Activated CD8-positive, alpha-beta memory T cell treated with anti-CD3 and anti-CD28 coated beads, Interleukin-2, amount 50 U/mL, for 1 hour (primary cell): ENCODE results near the gene LCMT1.
"Not testable (repeated sequence)": the region's sequence is repeated elsewhere in the genome, so short reads cannot be mapped to it uniquely, and the experiment has no call there.

Experiments
- DNase-seq: peaks from one replicate; pipeline ENCODE4 v3.0.0-alpha.2; 2020; ENCODE audit errors: extremely low read depth

LCMT1 gene

DNA sequence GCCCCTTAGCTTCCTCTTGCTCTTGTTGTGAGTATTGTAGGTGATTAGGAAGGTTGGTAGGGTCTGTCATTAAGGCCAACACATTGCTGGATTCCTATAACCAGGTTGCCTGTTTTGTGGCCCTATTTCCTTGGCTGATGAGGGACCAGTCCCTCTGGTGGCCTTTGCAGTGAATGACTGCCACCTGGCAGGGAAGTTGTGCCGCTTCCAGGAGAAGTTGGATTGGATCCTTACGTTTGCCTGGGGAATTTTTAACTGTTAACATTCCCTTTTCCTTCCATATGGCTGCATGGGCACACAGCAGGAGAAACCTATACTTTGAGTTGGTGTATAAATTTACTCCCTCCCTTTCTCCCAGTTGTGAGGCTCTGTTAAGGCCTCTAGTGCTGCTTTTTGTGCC is 32.4 kb downstream of the LCMT1 start:
- no peak for DNase-seq

DNA sequence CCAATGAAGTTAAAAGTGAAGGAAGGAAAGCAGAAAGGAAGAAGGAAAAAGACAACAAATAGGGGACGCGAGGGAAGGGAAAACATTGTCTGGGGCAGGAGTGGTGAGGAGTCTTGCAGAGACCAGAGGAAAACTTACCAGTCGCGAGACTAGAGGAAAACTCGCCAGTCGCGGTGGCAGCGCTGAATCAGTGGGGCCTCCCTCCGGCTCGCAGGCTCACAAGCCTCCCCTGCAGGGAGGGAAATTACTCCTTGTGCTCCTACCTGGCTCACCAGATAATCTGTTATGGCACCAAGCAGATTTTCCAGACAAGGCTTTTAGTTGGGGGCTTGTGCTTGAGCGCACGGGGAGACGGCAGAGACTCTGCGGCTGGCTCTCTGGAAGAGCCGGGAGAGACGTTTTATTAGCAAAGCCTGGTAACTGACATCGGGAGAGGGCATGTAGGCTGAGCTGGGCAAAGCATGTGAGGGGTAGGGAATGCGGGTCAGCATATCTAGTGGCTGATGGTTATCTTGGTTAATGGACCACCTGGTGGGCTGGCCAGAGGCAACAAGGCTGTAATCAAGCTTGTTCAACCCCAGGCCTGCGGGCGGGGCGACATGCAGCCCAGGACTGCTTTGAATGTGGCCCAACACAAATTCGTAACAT is 37.1 kb downstream of the LCMT1 start:
- no peak for DNase-seq

DNA sequence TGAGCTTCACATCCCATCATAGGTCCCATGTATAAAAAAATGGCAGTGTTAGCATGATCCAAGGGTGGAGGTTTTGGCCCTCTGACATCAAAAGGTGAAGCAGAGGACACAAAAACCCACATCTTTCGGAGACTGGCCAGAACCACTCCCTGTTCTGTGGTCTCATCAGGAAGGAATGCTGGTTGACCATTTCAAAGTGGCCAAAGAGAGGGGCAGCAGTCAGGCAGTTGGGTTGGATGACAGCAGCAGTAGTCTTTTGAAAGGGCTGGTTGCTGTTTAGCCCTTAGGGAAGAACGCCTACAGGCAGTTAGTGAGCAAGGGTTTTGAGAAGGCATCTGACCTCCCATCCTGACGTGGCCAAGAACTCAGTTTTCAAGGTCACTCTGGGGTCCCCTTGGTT is 40.5 kb downstream of the LCMT1 start:
- DNase-seq, result no peak

DNA sequence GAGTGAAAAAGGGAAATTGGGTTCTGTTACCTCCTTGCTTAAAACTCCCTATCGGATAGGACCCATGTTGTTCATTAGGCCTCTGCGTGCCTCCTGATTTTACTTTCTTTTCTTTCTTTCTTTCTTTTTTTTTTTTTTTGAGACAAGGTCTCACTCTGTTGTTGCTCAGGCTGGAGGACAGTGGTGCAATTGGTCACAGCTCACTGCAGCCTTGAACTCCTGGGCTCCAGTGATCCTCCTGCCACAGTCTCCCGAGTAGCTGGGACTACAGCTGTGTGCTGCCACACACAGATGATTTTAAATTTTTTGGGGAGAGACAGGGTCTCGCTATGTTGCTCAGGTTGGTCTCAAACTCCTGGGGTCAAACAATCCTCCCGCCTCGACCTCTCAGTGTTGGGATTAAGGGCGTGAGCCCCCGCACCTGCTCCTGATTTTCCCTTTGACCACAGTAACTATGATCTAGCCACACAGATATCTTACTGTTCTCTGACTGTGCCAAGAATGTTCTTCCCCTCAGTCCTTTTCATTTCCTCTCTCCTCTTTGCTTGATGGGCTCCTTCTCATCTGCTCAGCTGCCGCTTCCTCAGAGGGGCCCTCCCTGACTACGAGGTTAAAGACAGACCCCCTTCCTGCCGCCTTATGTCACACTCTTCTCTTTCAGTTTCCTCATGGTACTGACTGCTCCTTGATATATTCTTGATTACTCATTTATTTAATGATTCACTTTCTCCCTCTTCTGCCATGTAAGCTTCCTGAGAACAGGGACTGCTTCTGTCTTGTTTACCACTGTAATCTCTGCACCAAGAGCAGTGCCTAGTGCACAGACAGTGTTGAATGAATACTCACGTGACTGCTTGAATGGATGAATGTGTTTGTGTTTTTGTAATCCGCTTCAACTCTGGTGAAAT is 44.3 kb downstream of the LCMT1 start:
- DNase-seq, result no peak

DNA sequence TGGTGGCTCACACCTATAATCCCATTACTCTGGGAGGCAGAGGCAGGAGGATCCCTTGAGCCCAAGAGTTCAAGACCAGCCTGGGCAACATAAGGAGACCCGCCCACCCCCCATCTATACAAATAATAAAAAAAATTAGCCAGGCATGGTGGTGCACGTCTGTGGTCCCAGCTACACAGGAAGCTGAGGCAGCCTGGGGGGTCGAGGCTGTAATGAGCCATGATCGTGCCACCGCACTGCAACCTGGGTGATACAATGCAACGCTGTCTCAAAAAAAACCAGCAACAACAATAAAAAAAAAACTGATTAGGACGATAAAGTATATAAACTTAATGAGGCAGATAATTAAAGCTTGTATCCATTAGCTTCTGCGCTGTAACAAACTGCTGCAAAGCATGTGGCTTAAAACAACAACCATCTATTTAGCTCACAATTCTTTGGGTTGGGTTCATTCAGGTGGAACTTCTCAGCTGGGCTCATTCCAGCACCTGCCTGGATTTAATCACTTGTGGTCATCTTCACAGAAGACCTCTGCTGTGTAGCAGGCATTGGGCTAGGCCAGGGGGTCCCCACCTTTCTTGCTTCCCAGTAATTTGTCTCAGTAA is 45.8 kb downstream of the LCMT1 start:
- no peak for DNase-seq

DNA sequence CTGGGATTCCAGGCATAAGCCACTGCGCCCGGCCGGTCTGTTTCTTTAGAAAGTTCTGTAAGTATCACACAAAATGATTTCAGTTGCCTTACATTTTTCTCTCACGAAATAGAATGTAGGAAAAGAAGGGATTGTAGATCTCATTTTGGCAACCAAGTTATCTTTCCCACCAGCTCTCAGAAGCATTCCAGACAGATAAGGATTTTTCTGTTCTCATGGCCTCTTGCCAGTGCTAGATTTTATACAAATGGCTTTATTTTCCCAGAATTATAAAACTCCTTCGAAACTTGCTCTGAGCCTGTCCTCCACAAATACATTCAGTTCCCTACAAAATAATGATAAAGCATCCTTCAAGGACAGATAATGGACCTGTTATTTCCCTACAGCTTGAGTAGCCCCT is 46.9 kb downstream of the LCMT1 start:
- DNase-seq, result no peak

DNA sequence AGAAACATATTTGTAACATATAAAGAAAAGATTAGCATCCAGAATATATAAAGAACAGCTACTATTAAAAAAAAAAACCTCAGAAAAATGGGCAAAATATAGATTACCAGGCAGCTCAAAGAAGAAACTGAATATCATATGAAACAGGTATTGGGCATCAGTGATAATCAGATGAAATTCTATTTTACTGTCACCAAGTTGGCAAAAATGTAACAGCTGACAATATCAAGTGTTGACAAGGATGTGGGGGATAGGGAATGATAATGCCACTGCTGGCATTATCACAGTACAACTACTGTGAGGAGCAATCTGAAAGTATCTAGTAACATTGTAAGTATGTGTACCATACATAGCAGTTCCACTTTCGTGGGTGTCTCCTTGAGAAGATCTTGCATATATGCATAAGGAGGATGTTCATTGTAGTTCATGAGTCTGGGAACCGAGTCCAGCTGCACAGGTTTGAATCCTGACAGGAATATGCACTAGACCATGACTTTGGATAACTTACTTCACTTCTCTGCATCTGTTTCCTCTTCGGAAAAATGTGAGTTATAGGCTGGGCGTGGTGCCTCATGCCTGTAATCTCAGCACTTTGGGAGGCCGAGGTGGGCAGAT is 50.3 kb downstream of the LCMT1 start:
- DNase-seq, result no peak

DNA sequence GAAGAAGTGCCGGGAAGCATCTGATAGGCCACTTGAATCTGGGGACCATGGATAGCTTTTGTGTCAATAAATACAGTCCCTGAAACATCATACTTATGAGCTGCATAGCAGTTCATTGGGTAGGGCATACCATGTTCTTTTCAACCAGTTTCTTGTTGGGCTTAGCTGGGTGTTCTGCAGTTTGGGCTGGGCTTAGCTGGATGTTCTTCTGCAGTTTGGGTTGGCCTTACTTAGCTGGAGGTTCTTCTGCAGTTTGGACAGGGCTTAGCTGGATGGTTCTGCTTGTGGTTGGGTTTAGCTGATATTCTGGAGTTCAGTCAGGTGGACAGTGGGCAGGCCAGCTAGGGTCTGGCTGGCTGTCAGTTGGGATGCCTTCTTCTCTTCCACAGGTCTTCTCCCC is 52.1 kb downstream of the LCMT1 start:
- no peak for DNase-seq

DNA sequence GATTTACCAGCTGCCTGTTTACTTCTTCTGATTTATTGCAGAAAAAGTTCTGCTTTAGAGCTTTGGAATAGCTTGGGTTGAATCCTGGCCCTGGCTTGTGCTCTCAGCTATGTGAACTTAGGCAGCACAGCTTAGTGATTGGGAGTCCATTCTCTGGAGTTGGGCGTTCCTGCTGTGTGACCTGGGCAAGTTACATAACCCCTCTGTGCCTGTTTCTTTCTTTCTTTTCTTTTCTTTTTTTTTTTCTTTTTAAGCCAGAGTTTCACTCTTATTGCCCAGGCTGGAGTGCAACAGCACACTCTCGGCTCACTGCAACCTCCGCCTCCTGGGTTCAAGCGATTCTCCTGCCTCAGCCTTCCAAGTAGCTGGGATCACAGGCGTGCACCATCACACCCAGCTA is 53.7 kb downstream of the LCMT1 start:
- no peak for DNase-seq

DNA sequence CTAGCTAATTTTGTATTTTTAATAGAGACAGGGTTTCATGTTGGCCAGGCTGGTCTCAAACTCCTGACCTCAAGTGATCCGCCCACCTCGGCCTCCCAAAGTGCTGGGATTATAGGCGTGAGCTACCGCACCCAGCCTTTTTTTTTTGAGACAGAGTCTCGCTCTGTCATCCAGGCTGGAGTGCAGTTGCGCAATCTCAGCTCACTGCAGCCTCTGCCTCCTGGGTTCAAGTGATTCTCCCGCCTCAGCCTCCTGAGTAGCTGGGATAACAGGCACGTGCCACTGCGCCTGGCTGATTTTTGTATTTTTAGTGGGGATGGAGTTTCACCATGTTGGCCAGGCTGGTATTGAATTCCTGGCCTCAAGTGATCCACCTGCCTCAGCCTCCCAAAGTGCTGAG is 56.4 kb downstream of the LCMT1 start:
- DNase-seq, result not testable (repeated sequence)

DNA sequence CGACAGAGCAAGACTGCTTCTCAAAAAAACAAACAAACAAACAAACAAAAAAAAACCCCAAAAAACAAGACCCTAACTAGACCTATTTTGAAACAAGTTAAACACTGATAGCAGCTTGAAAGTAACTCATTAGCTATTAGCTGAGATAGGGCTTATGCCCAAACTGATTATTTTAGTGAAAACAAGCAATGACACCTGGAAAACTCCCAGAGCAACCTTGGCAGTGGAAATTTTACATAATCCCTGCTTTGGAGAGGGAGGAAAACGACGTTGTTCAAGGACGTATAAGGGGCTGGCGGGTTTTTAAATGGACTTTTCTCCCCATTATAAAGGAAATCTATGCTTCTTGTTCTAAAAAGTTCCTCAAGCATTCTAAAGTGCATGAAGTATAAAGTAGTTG is 59.8 kb downstream of the LCMT1 start:
- no peak for DNase-seq

DNA sequence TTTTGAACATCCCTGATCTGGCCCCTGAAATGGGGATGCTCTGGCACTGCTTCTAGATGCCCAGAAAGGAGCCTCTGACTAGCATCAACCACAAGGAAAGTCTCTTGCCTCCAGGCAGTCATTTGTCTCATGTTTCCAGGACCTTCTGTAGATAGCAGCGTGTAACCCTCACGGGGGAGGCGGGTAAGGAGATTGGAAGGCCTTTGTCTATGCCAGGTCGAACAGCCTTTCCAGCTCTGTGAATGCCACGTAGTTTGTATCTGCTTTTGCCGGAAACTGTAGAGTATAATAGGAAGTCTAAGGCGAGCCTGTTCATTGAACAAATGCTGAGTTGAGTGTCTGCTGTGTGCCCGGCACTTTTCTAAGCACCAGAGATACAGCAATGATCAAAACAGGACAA is 61.3 kb downstream of the LCMT1 start:
- DNase-seq, result no peak

DNA sequence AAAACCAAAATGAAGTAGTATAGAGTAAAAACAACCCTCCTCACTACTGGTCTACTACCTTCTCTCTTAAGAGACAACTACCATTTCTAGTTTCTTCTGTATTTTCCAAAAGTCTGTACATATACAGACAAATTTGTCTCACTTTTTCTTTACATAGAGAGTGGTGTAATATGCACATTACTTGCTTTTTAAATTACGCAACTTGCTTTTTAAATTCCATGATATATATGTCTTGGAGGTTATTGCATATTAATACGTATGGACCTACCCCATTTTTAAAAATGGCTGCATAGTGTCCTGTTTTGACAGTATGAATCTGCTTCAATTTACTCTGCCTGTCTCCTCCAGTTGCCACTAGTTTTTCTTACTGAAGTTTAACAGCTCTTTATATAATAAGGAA is 62.7 kb downstream of the LCMT1 start:
- DNase-seq, result no peak

DNA sequence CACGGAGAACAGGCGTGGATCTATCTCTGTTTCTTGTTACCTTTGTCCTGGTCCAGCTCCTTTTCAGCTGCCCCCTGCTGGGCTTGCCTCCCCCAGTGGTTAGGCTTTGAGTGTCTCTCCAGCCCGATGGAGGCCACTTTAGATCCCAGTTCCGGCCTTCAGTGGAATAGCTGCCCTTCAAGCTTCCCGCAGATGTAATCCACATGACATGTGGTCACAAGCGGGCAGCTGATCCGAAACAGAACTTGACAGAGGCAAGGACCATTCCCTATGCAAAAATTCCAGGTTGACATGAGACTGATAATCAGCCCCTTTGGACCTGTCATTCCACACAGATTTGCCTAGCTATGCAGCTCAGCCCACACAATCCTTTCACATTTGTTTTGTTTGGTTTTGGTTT is 64.6 kb downstream of the LCMT1 start:
- no peak for DNase-seq

DNA sequence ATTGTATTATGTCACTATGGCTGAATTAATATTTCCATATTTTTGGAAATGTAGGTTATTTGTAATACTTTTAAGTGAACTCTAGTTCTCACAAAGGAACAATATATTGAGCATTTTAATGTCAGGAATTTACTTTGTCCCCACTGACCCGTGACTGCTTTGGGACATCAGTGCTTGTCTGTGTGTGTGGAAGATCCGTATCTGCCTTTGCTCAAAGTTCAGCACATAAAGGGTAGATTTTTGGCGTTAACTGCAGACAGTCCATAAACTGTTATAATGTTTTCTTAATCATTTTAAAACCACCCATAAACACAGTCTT is 65.9 kb downstream of the LCMT1 start:
- no peak for DNase-seq

DNA sequence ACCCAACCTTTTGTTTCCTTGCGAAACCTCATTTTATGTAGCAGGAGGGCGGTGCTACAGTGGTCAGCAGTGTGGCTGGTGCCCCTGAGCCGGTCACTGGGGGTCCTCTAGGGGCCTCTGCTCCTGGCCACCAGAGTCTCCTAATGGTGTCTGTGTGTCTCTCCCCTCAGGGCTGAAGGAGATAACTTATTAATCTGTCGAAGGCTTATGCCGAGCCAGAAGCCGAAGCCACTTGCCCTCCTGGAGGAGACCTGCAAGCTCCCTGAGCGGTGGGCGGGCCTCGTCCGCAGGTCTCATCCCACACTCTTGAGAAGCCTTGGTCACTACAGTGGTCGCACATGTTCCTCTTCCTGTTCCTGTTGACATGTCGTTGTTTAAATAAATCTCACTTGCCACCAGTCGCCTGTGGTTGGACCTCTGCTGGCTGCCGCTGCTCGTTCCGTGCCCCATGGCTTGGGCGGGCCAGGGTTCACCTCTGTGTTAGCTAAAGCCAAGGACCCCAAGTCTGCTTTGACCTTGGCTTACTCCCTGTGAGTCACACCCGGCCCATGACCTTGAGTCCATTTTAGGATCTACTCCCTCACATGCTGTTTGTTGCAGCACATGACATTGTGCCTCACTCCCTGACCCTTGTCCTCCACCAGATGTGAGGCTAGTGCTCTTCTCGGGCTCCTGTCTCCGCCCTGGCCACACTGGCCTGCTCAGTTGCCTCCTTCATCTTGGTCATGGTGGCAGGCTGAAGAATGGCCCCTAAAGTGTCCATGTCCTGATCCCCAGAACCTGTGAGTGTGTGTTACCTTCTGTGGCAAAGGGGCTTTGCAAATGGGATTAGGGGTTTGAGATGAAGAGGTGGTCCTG is 66.5 kb downstream of the LCMT1 start:
- DNase-seq, result no peak

DNA sequence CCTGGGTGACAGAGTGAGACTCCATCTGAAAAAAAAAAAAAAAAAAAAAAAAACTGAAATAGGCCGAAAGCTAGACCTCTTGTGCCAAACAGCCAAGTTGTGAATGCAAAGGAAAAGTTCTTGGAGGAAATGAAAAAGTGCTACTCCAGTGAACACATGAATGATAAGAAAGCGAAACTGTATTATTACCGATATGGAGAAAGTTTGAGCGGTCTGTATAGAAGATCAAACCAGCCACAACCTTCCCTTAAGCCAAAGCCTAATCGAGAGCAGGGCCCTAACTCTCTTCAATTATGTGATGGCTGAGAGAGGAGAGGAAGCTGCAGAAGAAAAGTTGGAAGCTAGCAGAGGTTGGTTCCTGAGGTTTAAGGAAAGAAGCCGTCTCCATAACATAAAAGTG is 69.7 kb downstream of the LCMT1 start:
- DNase-seq, result not testable (repeated sequence)

DNA sequence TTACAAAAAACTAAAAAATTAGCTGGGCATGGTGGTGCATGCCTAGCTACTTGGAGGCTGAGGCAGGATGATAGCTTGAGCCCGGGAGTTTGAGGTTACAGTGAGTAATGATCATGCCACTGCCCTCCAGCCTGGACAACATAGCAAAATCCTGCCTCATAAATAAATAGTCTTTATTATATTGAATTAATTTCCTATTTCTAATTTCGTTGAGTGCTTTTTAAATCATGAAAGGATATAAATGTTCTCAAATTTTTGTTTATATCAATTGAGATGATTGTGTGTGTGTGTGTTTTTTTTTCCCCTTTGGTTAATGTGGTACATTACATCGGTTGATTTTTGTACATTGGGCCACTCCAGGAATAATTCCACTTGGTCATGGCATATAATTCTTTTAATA is 73.2 kb downstream of the LCMT1 start:
- no peak for DNase-seq

DNA sequence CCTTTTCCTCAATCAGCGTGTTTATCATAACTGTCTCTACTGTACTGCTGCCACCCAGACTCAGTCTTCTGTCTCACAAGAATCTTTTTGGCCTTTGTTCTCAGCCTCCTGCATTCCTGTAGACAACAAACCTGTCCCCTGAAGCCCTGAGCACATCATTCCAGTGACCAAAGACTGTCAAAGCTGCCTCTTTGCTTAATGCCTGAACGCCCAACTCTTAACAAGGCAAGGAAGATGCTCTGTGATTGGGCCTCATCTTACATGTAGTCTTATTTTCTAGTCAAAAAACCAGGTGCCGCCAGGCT is 75.9 kb downstream of the LCMT1 start:
- no peak for DNase-seq

DNA sequence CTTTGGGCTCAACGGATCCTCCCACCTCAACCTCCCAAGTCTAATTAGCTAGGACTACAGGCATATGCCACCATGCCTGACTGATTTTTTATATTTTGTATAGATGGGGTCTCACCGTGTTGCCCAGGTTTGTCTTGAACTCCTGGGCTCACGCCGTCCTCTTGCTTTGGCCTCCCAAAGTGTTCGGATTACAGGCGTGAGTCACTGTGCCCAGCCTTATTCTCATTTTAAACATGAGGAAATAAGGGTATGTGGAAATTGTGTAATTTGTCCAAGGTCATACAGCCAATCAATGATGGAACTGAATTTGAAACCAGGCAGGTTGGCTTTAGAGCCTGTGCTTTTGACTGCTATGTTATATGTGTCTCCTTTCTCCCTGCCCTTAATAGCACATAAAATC is 77.8 kb downstream of the LCMT1 start:
- no peak for DNase-seq

DNA sequence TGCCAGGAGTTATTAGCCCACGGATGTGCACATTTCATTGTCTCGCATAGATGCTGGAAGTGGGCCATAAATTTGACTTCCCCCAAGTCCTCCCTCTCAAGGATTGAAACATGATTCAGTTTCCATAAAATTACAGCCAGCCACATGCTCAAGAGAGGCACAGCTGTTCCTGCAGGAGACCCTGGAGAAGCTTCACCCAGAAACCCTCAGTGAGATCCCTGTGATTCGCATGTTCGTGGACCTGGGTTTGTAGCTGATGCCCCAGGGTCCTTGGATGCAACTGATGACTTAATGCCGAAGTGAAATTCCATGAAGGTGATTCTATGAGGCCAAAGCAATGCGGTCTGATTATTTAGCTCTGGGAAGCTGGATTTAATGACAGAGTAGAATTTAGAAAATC is 80.6 kb downstream of the LCMT1 start:
- DNase-seq, result no peak

DNA sequence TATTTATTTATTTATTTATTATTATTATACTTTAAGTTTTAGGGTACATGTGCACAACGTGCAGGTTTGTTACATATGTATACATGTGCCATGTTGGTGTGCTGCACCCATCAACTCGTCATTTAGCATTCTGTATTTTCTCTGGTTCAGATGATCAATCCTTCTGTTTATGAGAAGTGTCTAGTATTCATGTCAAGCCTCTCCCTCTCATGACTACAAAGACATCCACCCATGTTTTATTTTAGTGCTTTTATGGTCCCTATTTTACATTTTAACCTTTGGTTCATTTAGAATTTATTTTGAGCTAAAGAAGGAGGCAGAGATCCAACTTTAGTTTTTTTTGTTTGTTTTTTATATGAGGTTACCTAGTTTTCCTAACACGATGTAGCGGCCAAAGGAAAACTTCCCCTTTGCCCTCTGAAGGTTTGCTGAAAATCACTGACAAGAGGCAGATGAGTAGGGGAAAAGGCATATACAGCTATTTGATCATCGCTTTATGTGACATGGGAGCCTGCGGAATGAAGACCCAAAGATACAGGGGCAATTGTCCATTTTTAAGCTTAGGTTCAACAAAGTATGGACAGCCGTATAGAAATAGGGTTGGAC is 82.8 kb downstream of the LCMT1 start:
- DNase-seq, result no peak
